GM08714 (cell line): Measurements from ENCODE around the gene PRR7.
"Not testable (repeated sequence)": the region's sequence is repeated elsewhere in the genome, so short reads cannot be mapped to it uniquely, and the experiment has no call there.

Source experiments
- H3K4me3 ChIP-seq: fragments of 200-500 bp; sonication (Bioruptor generic); 2 replicates; pipeline ENCODE4 v1.5.1; 2014; ENCODE audit warnings: mild to moderate bottlenecking, low read length, inconsistent platforms
- ZNF274 ChIP-seq: IDR thresholded peaks from 2 replicates; pipeline ENCODE4 v1.6.1; 2012; ENCODE audit warnings: mild to moderate bottlenecking, low read depth, low read length

Gene PRR7

DNA sequence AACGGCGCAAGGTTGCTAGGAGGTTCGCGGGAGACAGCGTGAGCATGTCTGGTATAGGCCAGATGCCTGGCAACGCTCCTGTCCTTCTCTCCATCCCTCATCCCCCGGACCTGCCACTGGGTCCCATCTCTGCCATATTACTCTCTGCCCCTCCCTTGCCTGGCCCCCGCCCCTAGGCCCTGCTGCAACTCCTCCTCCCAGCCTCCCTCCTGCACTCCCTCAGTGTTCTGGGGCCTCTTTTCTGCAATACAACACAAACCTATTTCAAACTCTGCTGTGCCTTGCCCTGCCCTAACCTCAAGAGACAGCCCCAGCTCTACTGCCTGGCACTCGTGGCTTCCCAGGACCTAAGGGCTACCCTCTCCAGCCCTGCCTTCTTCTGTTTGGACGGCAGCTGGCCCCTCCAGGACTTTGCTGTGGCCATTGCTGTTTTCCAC, 35.8 kb downstream of the PRR7 start:
- H3K4me3 ChIP-seq: no peak overlapping the region
- TF ChIP-seq ZNF274: no peak

- no peak for TF ChIP-seq ZNF274
- H3K4me3 ChIP-seq: no peak overlapping the region
Observed at GRCh38 chr5:177483042-177483441, 36.4 kb downstream of the PRR7 start.

DNA sequence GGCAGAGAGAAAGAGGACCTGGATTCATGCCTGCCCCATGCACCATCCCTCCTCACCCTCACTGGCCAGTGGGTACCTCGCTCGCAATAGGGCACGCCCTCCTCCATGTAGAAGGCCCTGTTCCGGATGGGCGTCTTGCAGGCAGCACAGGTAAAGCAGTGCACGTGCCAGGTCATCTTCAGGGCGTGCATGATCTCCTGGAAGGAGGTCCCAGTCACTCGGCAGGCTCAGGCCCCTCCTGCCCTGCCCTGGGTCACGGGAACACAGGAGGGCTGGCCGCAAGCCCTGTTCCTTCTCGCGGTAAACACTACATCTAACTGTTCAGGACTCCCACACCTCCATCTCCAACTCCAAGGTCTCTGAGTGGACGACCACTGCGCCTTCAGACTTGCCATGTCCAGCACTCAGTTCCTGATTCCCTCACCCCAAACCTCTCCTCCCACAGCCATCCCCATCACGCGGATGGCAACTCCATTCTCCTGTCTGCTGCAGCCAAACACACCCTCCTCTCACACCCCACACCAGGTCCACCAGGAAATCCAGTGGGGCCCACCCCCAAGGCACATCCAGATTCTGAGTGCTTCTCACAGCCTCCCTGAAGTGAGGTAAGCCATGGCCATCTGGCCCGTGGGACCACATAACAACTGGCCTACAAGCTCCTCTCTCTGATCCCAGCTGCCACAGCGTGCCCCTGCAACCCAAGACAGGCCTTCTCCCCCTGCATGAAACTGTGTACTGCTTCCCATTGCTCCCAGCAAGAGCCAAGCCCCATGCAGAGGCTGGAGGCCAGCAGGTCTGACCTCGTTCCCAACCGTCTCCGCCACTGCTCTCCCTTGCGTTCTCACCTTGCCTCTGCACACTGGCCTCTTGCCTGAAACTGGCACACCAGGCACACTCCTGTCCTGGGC, 37.6 kb downstream of the PRR7 start:
- no peak overlapping the region for H3K4me3 ChIP-seq
- no peak for TF ChIP-seq ZNF274

- TF ChIP-seq ZNF274: no peak
- no peak overlapping the region for H3K4me3 ChIP-seq
Observed at GRCh38 chr5:177484902-177485549, 38.4 kb downstream of the PRR7 start.

DNA sequence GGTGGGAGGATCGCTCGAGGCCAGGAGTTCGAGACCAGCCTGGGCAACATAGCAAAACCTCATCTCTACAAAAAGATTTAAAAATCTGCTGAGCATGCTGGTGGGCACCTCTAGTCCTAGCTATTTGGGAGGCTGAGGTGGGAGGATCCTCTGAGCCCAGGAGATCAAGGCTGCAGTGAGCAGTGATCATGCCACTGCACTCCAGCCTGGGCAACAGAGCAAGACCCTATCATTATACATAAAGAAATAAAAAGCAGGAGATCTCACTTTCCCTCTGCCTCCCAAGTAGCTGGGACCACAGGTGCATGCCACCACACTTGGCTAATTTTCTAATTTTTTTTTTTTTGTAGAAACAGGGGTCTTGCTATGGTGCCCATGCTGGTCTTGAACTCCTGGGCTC, 39.1 kb downstream of the PRR7 start:
- not testable (repeated sequence) for H3K4me3 ChIP-seq

DNA sequence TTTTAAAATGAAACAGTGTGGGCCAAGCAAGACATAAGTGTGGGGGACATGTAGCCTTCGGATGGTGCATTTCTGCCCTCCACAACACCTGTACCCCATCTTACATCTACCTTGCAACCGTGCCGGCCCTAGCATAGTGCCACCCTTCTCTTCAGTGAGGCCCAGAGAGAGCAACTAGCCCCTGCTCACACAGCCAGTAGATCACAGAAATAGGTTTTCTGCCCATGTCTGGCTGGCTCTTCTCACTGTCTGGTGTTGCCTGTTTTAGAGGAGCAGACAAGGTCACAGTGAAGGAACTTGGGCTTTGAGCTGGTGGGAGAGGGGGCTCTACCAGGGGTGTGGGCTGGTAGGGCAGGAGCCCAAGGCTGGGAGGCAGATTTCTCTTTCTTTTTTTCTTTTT, 39.6 kb downstream of the PRR7 start:
- no peak overlapping the region for H3K4me3 ChIP-seq
- no peak for TF ChIP-seq ZNF274

DNA sequence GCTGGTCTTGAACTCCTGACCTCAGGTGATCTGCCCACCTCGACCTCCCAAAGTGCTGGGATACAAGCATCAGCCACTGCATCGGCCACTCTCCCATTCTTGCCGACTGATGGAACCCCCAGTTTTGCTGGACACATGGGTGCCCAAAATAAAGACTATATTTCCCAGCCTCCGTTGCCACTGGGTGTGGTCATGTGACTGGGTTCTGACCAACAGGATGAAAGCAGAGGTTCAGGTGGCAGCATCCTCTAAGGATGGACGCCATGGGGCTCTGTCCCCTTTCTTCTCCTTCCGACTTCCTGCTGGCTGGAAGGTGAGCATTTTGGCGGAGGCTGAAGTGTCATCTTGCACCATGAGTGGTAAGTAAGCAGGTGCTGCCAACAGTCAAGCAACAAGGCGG, 40.5 kb downstream of the PRR7 start:
- H3K4me3 ChIP-seq: no peak overlapping the region

DNA sequence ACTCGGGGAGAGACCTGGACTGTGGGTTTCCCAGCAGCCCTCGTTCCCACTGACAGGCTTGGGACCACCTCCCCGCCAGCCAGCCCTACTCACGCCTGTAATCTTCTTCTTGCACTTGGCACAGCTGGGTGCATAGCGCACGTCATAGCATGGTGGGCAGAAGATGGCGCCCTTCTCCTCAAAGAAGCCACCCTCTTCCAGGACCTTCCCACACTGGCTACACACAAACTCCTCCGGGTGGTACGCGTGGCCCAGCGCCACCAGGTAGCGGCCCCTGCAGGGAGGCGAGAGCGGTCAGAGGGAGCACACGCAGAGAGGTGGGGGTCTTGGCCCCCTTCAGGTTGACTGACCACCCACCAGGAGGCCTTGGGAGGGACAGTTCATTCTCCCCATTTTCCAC, 41.4 kb downstream of the PRR7 start:
- TF ChIP-seq ZNF274: no peak
- H3K4me3 ChIP-seq: no peak overlapping the region

More for the DNA sequence above, 40.5 kb downstream of the PRR7 start:
- no peak for TF ChIP-seq ZNF274

DNA sequence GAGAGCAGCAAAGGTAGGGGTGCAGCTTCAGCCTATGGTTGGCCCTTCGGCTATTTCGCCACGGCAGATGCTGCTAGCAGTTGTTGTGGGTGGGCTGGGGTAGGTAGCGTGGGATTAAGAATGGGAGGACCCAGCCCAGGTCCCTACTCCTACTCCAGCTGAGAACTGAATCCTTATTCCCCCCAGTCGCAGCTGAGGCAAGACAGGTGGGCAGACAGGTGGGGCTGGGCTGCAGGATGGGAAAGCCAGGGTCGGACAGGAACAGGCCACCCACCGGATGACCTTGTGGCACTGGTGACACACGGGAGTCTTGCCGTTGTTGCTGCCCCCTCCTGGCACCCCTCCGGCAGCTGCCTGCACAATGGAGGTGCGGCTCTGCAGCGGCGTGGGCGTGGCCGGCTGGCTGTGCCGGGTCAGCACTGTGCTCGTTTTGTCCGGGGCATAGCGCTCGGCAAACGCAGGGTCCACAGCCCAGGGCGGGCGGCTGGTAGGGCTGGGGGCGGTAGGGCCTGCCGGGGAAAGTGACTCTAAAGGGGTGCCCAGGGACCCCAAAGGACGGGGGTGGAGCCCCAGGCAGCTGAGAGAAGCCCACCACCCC, 42.6 kb downstream of the PRR7 start:
- no peak overlapping the region for H3K4me3 ChIP-seq
- TF ChIP-seq ZNF274: no peak

DNA sequence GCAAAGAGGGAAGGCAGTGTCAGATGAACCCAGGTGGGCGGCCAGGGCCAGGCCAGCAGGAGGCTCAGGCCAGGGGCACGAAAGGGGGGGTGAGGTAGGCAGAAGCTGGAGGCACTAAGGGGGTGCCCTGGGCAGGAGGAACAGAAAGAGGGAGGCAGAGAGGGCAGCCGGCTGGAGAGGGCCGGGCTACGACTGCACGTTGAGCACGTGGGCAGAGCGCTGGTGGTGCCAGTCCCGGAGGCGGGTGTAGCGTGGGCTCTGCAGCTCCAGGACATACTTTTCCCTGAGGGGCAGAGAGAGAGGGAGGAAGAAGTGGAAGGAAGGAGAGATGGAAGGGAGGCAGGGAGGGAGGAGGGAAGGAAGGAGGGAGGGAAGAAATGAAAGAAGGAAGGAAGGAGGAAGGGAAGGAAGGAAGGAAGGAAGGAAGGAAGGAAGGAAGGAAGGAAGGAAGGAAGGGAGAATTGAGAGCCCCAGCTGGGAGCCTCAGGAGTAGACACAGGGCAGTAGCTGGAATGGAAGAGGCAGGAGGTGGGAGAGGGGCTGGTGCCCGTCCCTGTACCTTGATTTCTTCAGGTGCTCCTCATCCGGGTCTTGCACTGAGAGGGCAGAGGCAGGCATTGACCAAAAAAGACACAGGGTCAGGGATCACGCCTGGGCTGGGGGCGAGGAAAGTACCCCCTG, 43.8 kb downstream of the PRR7 start:
- TF ChIP-seq ZNF274: no peak
- H3K4me3 ChIP-seq: no peak overlapping the region

DNA sequence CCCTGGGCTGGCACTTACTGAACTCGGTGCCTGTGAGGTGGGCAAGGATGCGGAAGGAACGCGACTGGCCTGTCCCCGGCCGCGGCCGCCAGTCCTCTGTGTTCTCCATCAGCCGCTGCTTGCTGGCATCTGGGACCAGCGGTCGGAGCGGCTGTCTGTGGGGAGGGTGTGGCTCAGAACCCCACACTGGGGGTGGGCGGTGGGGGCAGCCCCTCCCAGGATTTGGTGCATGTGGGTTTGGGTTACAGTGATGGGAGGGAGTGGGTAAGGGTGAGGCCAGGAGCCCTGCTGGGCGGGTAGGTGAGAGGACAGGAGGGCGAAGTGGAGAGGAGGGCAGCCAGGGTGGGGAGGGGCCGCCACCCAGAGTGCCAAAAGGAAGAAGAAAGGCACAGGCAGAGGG, 44.4 kb downstream of the PRR7 start:
- H3K4me3 ChIP-seq: no peak overlapping the region
- no peak for TF ChIP-seq ZNF274

DNA sequence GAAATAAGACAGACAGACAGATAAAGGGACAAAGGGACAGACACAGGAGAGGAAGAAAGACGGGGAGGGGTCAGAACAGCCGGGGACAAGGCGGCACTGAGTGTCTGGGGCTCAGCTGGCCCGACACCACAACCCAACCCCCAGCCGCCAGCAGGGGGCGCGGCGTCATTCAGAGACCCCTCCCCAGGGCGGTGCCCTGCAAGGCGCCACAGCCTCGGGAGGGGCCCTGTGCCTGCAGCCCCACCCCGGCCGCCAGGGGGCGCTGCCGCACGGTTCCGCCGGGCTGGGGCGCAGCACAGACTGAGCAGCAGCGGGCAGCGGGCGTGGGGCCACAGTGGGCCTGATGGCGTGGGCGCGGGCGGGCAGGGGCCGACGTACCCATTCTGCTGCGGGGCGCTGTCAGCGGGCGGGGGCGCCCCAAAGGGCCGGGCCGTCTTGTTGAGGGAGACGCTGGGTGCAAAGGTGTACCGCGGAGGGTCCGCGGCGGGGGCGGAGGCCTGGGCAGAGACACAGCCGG, 44.9 kb downstream of the PRR7 start:
- no peak overlapping the region for H3K4me3 ChIP-seq

GRCh38 chr5:177491983-177492746, 45.6 kb downstream of the PRR7 start:
- no peak overlapping the region for H3K4me3 ChIP-seq
- TF ChIP-seq ZNF274: no peak

More for the DNA sequence above, 44.9 kb downstream of the PRR7 start:
- TF ChIP-seq ZNF274: no peak
